Transverse colon (tissue), 4 donors: ENCODE data around the gene ORM1. TPM values are rescaled to one million over a fixed set of nuclear protein-coding genes. Genes with fewer than 3 reads are reported as not detected.

ENCODE experiments used
- DNase-seq: peaks from one replicate; pipeline ENCODE4 v3.0.0-alpha.2; 2019
- H3K27ac ChIP-seq, 4 donors: fragments of 200-600 bp; sonication (generic); 2 replicates each; pipeline ENCODE4 v1.5.1; 2016 to 2018; ENCODE audit warnings: inconsistent platforms in 4 of 4
- H3K27me3 ChIP-seq: fragments of 200-600 bp; sonication (generic); 2 replicates; pipeline ENCODE4 v1.5.1; 2017; ENCODE audit warnings: inconsistent platforms
- H3K36me3 ChIP-seq, 4 donors: fragments of 200-600 bp; sonication (generic); 2 replicates each; pipeline ENCODE4 v1.5.1; 2017 to 2019; ENCODE audit warnings: inconsistent platforms in 4 of 4
- H3K4me1 ChIP-seq, 4 donors: fragments of 200-600 bp; sonication (generic); 2 replicates each; pipeline ENCODE4 v1.5.1; 2017 to 2020; ENCODE audit warnings: inconsistent platforms in 4 of 4
- H3K4me3 ChIP-seq, 4 donors: fragments of 200-600 bp; sonication (generic); 1 replicate in 1 of 4; 2 replicates in 3 of 4; pipeline versions ENCODE4 v1.5.1 to v1.6.1; 2017 to 2019; ENCODE audit warnings: inconsistent platforms in 4 of 4
- H3K9me3 ChIP-seq, 2 donors: fragments of 200-600 bp; sonication (generic); 2 replicates each; pipeline ENCODE4 v1.5.1; 2017 to 2019; ENCODE audit warnings: inconsistent platforms in 2 of 2
- CTCF ChIP-seq, 5 experiments: fragments of 200-600 bp in 3 of 5; fragments of 450-650 bp in 2 of 5; sonication (generic) in 3 of 5; IDR thresholded peaks; 1 replicate in 2 of 5; 2 replicates in 3 of 5; pipeline ENCODE4 v1.5.1; 2016 to 2017; ENCODE audit warnings: antibody characterized with exemption in 5 of 5, inconsistent platforms in 3 of 5, mild to moderate bottlenecking in 2 of 5, moderate library complexity in 1 of 5
- EP300 ChIP-seq: sonication (generic); formaldehyde crosslinking; IDR thresholded peaks from one replicate; pipeline ENCODE4 v1.6.1; 2017; ENCODE audit warnings: antibody characterized with exemption, low read depth
- POLR2A ChIP-seq: fragments of 450-650 bp; IDR thresholded peaks from one replicate; pipeline ENCODE4 v1.6.1; 2016; ENCODE audit warnings: antibody characterized with exemption, mild to moderate bottlenecking, moderate library complexity
- POLR2AphosphoS5 ChIP-seq, 3 donors: sonication (generic); formaldehyde crosslinking; IDR thresholded peaks; one replicate each; pipeline ENCODE4 v1.6.1; 2016; ENCODE audit warnings: antibody characterized with exemption in 3 of 3
- WGBS, 2 donors: methylation state at CpG; one replicate each; pipeline ENCODE4 v1.1.5; 2018; ENCODE audit warnings: low coverage in 1 of 2; 5-methylcytosine and 5-hydroxymethylcytosine counted together
- in situ Hi-C, 4 donors: fragments of 200-750 bp; cut with MboI; loops; one replicate each; pipeline versions ENCODE4 v1.15.0 to v1.15.1; 2017; ENCODE audit warnings: low sequenced_read_pairs in 3 of 4, low pct_ligation_motif_present in 1 of 4, low pct_unique_long_range_greater_than_20kb in 1 of 4
- intact Hi-C: fragments of 100-400 bp; cut with DNase I; formaldehyde crosslinking; loops from one replicate; pipeline ENCODE4 v1.15.1; 2023; ENCODE audit warnings: low total_unique reads
- total RNA-seq, 4 donors: library from RNA; depleted of rRNA; stranded (reverse); fragments of >200 nt; gene quantifications; one replicate each; pipeline ENCODE4 v1.1.0, GENCODE V29; 2016

ORM1 gene
- total RNA-seq, 4 donors from 2014 or later: not detected

- Histone ChIP-seq H3K4me1 (no peaks in the 10 kb centered on the region), H3K27me3 (no peaks in the 10 kb centered on the region), H3K4me3 (no peak overlapping the region), H3K36me3 (peaks cover 0 to 78% (median 27%) of the 10 kb centered on the region in 4 donors), H3K27ac (no peak overlapping the region), H3K9me3 (no peaks in the 10 kb centered on the region)
- intact Hi-C loops: loop anchor here (10.0 kb wide), 2 partner anchors 54 to 304 kb away; no protein-coding TSS in a partner anchor
- in situ Hi-C loops: no loop called here
- TF ChIP-seq POLR2A (no peak), POLR2AphosphoS5 (IDR thresholded peaks at IDR 0.05) (no peak), CTCF (IDR thresholded peaks at IDR 0.05) (no peak), EP300 (no peak)
- WGBS, 2 donors: 92 to 100% methylated on average over 4 to 12 of the region's 12 CpGs
- DNase-seq: no peak
These were observed 18.4 kb downstream of the ORM1 start for GRCh38 chr9:114341152-114341830.

- Histone ChIP-seq H3K4me1 (no peaks in the 10 kb centered on the region), H3K9me3 (no peaks in the 10 kb centered on the region), H3K27me3 (no peaks in the 10 kb centered on the region), H3K27ac (no peak overlapping the region), H3K36me3 (peaks cover 0 to 78% (median 29%) of the 10 kb centered on the region in 4 donors), H3K4me3 (no peak overlapping the region)
- in situ Hi-C loops (no loop called here), intact Hi-C loops (loop anchor here (10.0 kb wide), 2 partner anchors 53 to 303 kb away; no protein-coding TSS in a partner anchor)
- 96% methylated on average over 4 of the region's 4 CpGs; no CpG with 5 or more reads in 1 of the 2 donors for WGBS, 2 donors
- no peak for DNase-seq
- TF ChIP-seq POLR2AphosphoS5 (IDR thresholded peaks at IDR 0.05) (no peak), CTCF (IDR thresholded peaks at IDR 0.05) (no peak), EP300 (no peak), POLR2A (no peak)
These were observed 19.1 kb downstream of the ORM1 start for GRCh38 chr9:114341991-114342390.

GRCh38 chr9:114342755-114343440 lies 20.0 kb downstream of the ORM1 start:
- intact Hi-C loops: loop anchor here (10.0 kb wide), 2 partner anchors 52 to 302 kb away; no protein-coding TSS in a partner anchor
- Histone ChIP-seq H3K36me3 (peaks cover 0 to 78% (median 24%) of the 10 kb centered on the region in 4 donors), H3K4me3 (no peak overlapping the region), H3K27me3 (no peaks in the 10 kb centered on the region), H3K27ac (peak overlapping the region; percentile 10 to 69 (median 57)), H3K4me1 (no peaks in the 10 kb centered on the region), H3K9me3 (no peaks in the 10 kb centered on the region)
- 83 to 96% methylated on average over 1 to 4 of the region's 5 CpGs for WGBS, 2 donors
- DNase-seq: no peak
- TF ChIP-seq POLR2A (no peak), EP300 (no peak), POLR2AphosphoS5 (IDR thresholded peaks at IDR 0.05) (no peak), CTCF (IDR thresholded peaks at IDR 0.05) (no peak)
- in situ Hi-C loops: no loop called here

- intact Hi-C loops (loop anchor here (10.0 kb wide), 2 partner anchors 51 to 301 kb away; no protein-coding TSS in a partner anchor), in situ Hi-C loops (no loop called here)
- peak overlapping the region; percentile 10 to 69 (median 57) for H3K27ac ChIP-seq
- H3K36me3 ChIP-seq: peaks cover 0 to 72% (median 23%) of the 10 kb centered on the region in 4 donors
- no peaks in the 10 kb centered on the region for H3K27me3 ChIP-seq
- no peak overlapping the region for H3K4me3 ChIP-seq
- no peak for DNase-seq
- WGBS, 2 donors: 86 to 87% methylated on average over 6 to 9 of the region's 9 CpGs
- no peaks in the 10 kb centered on the region for H3K9me3 ChIP-seq
- TF ChIP-seq POLR2A (no peak), POLR2AphosphoS5 (IDR thresholded peaks at IDR 0.05) (peak; percentile 75 to 91 (median 83)), CTCF (IDR thresholded peaks at IDR 0.05) (no peak), EP300 (peak; percentile 85)
- peaks cover 0 to 3% (median 2%) of the 10 kb centered on the region in 4 donors for H3K4me1 ChIP-seq
These were observed 20.7 kb downstream of the ORM1 start for GRCh38 chr9:114343471-114344187.
